ENCODE results near the gene FGF19. TPM values are rescaled to one million over a fixed set of nuclear protein-coding genes. Genes with fewer than 3 reads are reported as not detected.

Gene FGF19
- total and polyA plus RNA-seq, 9 of the 15 experiments (the other 6 are each of a cell fraction or from before 2014, with no cell fraction given) = 0.11 TPM; not detected in 8

GRCh38 chr11:69689484-69690319 is 14.1 kb downstream of the FGF19 start:
- H2AFZ ChIP-seq (ENCODE audit: low read depth, low read length) = no peak overlapping the region
- no peak for DNase-seq (ENCODE audit: extremely low read depth in 1 of 4, low spot score in 3 of 4)
- no peak overlapping the region for H3K9ac ChIP-seq (ENCODE audit: insufficient read depth in 1 of 2, low read depth in 2 of 2, low read length in 2 of 2)
- no peaks in the 10 kb centered on the region for H3K79me2 ChIP-seq (ENCODE audit: control insufficient read depth, insufficient read depth, low read length)
- H3K9me1 ChIP-seq (ENCODE audit: control insufficient read depth, insufficient read depth, low read length) = no peaks in the 10 kb centered on the region
- no TSS peak for BruUV-seq (replicated peaks)
- POLR2A ChIA-PET = interaction anchor here (0.6 kb wide), 1 partner anchor 44 kb away, joined by 3 read pairs; no protein-coding TSS in a partner anchor
- no peak overlapping the region for H3K4me3 ChIP-seq
- WGBS (ENCODE audit: insufficient coverage, low coverage, missing lambda C conversion rate) = 21% methylated on average over 5 of the region's 5 CpGs
- H3K36me3 ChIP-seq (ENCODE audit: control insufficient read depth, insufficient read depth, low read length) = no peaks in the 10 kb centered on the region
- H4K20me1 ChIP-seq (replicated peaks; ENCODE audit: control insufficient read depth, insufficient read depth, low read length) = no peaks in the 10 kb centered on the region
- no peaks in the 10 kb centered on the region for H3K9me3 ChIP-seq (replicated peaks; ENCODE audit: control insufficient read depth, insufficient read depth, low read depth, low read length)
- H3K27me3 ChIP-seq (ENCODE audit: control insufficient read depth in 2 of 2, insufficient read depth in 2 of 2, low read length in 2 of 2) = peaks cover 7 to 12% of the 10 kb centered on the region in 2 experiments; a peak in 3 of 5 replicates
- H3K27ac ChIP-seq (ENCODE audit: extremely low read depth, low read depth, low read length) = no peak overlapping the region
- H3K4me2 ChIP-seq (ENCODE audit: insufficient read depth, low read length) = no peak overlapping the region
- in situ Hi-C loops (cut with MboI) (loop anchor here (5.0 to 10.0 kb wide), 3 partner anchors 108 to 508 kb away; no protein-coding TSS in a partner anchor), intact Hi-C loops (cut with micrococcal nuclease) (loop anchor here (5.0 kb wide), 2 partner anchors 153 to 508 kb away; no protein-coding TSS in a partner anchor)
- peaks cover 3 to 13% of the 10 kb centered on the region in 2 experiments; a peak in 4 of 5 replicates for H3K4me1 ChIP-seq (replicated peaks in 1 of 2; ENCODE audit: control insufficient read depth in 2 of 2, insufficient read depth in 2 of 2, low read length in 2 of 2)
- FAIRE-seq = no peak
- no peak for ATAC-seq
- CTCF ChIA-PET (ENCODE audit: low intra/inter-chr PET ratio) = no interaction called here
- TF ChIP-seq CHCHD3 (CRISPR knock-in tag; IDR thresholded peaks at IDR 0.05) = no peak
- TF ChIP-seq MAFF (IDR thresholded peaks at IDR 0.05; ENCODE audit: low read length) = no peak
- peak; percentile 86 for TF ChIP-seq ESRRA (IDR thresholded peaks at IDR 0.05; ENCODE audit: borderline replicate concordance, low read depth)
- no peak for TF ChIP-seq CBX2 (IDR thresholded peaks at IDR 0.05; ENCODE audit: insufficient read depth, low read length, poor library complexity, severe bottlenecking)
- no peak for TF ChIP-seq BACH1 (tag; IDR thresholded peaks at IDR 0.05)
- TF ChIP-seq NR4A1 (CRISPR knock-in tag; IDR thresholded peaks at IDR 0.05) = no peak
- TF ChIP-seq NR4A1 (tag; IDR thresholded peaks at IDR 0.05) = no peak
- no peak for TF ChIP-seq HDAC6 (IDR thresholded peaks at IDR 0.05; ENCODE audit: low read depth, low read length)
- peak; percentile 32; the same call in 1 of the 2 replicates for TF ChIP-seq MAX (CRISPR knock-in tag; IDR thresholded peaks at IDR 0.05)
- no peak for TF ChIP-seq SIN3B (IDR thresholded peaks at IDR 0.05; ENCODE audit: low read depth)
- TF ChIP-seq STAG1 (CRISPR knock-in tag; IDR thresholded peaks at IDR 0.05; ENCODE audit: borderline replicate concordance) = no peak
- no peak for TF ChIP-seq MXD1 (CRISPR knock-in tag; IDR thresholded peaks at IDR 0.05; ENCODE audit: borderline replicate concordance, poor library complexity, severe bottlenecking)
- TF ChIP-seq PRMT5 (CRISPR knock-in tag; IDR thresholded peaks at IDR 0.05) = no peak
- no peak for TF ChIP-seq ZNF408 (CRISPR knock-in tag; IDR thresholded peaks at IDR 0.05; ENCODE audit: low read depth)
- TF ChIP-seq JUND (IDR thresholded peaks at IDR 0.05; ENCODE audit: borderline replicate concordance, low read depth, low read length) = no peak
- TF ChIP-seq JUND (tag; IDR thresholded peaks at IDR 0.05; ENCODE audit: borderline replicate concordance, low read depth, low read length) = peak; percentile 64; the same call in 1 of the 3 replicates
- no peak for TF ChIP-seq ZBED1 (IDR thresholded peaks at IDR 0.05)
- no peak for TF ChIP-seq SMARCB1 (IDR thresholded peaks at IDR 0.05; ENCODE audit: insufficient read length, low read depth)
- peak; percentile 47 for TF ChIP-seq CBFA2T3 (IDR thresholded peaks at IDR 0.05)
- TF ChIP-seq ZNF384 (IDR thresholded peaks at IDR 0.05; ENCODE audit: low read depth, low read length) = peak; percentile 76
- TF ChIP-seq C11orf30 (IDR thresholded peaks at IDR 0.05; ENCODE audit: low read depth) = peak; percentile 30; the same call in 1 of the 2 replicates
- TF ChIP-seq FOXO4 (CRISPR knock-in tag; IDR thresholded peaks at IDR 0.05) = no peak
